Superior temporal gyrus (tissue), 1 donor: ENCODE measurements around the gene EYA3.

Experiments
- DNase-seq: peaks from one replicate; pipeline ENCODE4 v3.0.0-alpha.2; 2016; ENCODE audit errors: extremely low spot score

The EYA3 gene

DNA sequence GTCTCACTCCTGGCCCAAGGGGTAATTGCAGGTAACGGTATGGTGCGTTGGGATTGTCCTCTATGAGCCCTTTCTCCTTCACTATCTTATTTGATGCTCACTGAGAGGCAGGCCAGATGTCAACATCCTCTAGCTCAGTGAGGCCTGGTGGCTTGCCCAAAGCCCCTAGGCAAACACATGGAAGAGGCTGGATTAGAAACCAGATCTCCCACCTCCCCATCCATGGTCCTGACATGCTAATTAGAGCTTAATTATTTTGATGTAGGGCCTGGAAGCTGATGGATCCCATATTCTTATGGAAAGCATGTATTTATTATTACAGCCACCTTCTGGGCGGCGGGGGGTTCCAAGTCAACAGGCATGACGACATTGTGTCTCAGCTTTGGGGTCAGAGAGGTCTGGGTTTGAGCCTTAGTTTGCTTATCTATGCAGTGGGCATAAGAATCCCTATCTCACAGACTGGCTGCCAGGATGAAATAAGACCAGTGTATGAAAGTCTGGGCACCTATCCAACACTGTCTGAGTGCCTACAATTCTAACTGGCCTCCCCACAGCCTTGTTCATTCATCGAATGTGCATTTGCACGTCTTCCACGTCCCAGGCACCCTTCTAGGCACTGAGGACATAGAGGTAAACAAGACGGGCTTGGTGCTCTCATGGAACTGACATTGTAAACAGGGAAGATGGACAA is 147.4 kb downstream of the EYA3 start:
- no peak for DNase-seq

- no peak for DNase-seq
Measured at GRCh38 chr1:27940297-27940696, 148.1 kb downstream of the EYA3 start.

GRCh38 chr1:27938488-27938887 is 149.9 kb downstream of the EYA3 start:
- DNase-seq: no peak

DNA sequence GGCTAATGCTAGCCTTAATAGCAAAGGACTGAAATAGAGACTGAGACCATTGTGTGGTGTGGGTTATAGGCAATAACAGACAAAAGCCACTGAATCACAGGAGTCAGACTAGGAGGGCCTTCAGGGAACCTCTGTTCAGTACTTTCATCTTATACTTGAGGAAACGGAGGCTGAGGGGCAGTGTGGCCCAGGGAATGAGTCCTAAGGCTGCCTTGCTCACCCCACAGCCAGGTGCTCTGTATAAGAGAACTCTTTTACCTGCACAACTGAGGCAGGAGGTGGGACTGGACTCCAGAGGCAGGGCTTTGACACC is 150.9 kb downstream of the EYA3 start:
- no peak for DNase-seq

GRCh38 chr1:27936370-27936769 is 152.0 kb downstream of the EYA3 start:
- DNase-seq: no peak

DNA sequence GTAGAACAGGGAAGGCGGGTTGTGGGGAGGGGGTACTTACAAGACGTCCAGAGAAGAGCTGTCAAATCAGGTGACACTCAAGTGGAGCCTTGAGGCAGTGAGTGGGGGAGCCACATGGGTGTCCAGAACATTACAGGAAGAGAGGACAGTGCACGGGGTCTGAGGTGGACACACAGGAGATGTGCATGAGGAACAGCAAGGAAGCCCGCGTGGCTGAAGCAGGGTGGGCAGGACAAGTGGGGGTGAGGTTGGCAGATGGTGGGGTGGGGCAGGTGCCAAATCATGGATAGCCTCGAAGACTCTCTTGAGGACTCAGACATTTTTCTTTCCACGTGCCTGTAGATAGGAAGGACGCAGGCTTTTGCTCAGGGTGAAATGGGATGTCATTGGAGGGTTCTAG is 152.7 kb downstream of the EYA3 start:
- DNase-seq: no peak

GRCh38 chr1:27934818-27935549 is 153.4 kb downstream of the EYA3 start, which contains the start of gene SMPDL3B:
TSS of gene SMPDL3B (plus strand) at chr1:27935000. CDS start at chr1:27935184, 184 bp downstream.
- no peak for DNase-seq

GRCh38 chr1:27931759-27932158 is 156.7 kb downstream of the EYA3 start:
- DNase-seq: no peak

GRCh38 chr1:27931184-27931583 is 157.2 kb downstream of the EYA3 start:
- no peak for DNase-seq

DNA sequence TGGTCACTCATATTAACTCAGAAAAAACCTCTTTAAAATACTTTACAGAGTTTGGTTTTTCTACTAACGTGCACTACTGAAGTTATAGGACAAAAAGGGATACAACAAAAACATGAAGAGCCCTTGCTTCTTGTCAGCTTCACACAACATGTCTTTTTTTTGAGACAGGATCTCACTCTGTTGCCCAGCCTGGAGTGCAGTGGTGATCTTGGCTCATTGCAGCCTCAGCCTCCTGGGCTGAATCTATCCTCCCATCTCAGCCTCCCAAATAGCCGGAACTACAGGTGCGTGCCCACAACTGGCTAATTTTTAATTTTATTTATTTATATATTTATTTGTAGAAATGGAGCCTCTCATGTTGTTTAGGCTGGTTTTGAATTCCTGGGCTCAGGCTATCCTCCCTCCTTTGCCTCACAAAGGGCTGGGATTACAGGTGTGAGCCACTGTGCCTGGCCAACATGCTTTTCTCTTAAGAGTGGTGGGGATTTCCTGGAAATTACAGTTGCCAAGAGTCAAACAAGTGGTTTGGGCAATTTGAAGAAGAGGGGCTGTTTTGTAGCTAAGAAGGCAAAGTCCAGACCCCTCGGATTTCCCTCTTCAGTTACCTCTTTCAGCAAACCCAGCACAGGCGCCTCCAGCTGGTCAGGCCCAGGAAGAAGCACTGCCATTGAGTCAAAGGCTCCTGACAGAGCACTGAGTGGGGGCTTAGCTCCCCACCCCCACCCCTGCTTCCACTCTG is 160.0 kb downstream of the EYA3 start:
- no peak for DNase-seq

- DNase-seq: no peak
Measured at GRCh38 chr1:27922272-27922671, 166.1 kb downstream of the EYA3 start.
